Measurements from ENCODE around the gene SIX5.

The SIX5 gene

DNA sequence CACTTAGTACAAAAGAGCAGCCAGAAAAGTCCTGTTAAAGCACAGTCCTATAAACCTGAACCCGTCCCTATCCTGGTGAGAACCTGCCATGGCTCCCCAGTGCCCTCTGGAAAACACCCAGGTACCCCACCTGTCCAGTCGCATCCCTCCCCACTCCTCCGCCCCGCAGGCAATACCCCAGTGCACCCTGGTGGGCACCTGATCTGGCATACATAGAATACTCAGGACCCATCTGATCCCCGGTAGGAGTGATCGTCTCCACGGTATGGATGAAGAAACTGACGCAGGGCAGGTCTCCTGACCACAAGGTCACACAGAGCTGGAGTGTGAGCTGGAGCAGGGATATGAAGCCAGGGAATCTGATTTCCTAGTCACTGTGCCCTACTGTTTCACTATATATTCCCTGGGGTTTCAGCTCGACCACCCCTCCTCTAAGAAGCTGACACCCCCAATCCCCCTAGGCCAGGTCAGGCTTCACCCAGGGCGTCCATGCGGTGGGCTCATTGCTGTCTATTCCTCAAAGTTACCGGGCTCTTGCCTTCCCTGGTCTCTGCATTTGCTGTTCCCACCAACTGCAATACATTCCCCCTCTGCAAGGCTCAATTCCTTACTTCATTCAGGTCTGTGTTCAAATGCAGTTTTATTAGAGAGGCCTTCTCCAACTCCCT is 50.9 kb downstream of the SIX5 start:
- DNase-seq (ENCODE audit: extremely low read depth, low read depth), result no peak
- H3K4me3 ChIP-seq (replicated peaks; ENCODE audit: low read depth, low read length), result peak overlapping the region; percentile 83
- TF ChIP-seq, protein P1, sequence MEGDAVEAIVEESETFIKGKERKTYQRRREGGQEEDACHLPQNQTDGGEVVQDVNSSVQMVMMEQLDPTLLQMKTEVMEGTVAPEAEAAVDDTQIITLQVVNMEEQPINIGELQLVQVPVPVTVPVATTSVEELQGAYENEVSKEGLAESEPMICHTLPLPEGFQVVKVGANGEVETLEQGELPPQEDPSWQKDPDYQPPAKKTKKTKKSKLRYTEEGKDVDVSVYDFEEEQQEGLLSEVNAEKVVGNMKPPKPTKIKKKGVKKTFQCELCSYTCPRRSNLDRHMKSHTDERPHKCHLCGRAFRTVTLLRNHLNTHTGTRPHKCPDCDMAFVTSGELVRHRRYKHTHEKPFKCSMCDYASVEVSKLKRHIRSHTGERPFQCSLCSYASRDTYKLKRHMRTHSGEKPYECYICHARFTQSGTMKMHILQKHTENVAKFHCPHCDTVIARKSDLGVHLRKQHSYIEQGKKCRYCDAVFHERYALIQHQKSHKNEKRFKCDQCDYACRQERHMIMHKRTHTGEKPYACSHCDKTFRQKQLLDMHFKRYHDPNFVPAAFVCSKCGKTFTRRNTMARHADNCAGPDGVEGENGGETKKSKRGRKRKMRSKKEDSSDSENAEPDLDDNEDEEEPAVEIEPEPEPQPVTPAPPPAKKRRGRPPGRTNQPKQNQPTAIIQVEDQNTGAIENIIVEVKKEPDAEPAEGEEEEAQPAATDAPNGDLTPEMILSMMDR (IDR thresholded peaks at IDR 0.05; ENCODE audit: low read depth, low read length, missing control alignments), result no peak

DNA sequence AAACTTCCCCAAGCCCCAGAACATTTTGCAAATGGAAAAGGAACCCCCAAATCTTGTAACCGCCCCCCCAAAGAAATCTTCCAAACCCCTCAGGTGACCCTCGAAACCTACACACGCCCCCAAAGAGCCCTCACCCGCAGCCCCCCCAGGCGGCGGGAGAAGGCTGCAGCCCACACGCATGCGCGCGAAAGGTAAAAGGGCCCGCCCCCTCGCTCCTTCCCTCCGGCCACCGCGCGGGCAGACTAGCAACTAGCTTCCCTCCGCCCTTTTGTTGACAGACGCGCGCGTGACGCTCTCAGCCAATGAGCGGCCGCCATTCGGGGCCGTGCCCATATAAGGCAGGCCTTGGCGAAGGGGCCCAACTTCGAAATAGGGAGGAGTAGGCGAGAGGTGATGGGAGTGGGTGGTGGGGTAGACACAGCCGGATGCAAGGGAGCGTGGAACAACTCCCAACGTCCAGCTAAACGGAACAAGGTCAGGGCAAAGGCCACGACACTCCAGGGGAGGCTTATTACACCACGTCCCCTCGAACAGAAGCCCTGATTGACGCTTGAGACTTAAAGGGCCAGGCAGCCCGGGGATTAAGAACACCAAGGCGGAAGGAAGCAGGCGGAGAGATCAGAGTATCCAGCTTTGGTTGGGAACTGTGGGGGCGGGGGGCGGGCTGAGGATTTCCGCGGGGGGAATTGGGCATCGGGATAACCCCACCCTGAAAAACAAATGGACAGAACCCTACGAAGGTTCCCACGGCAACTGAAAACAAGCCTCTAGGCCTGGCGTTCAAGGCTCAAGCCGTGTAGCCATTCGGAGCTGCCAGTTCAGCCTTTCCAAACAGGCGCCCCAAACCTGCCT is 51.7 kb downstream of the SIX5 start:
- TF ChIP-seq, protein P1 (IDR thresholded peaks at IDR 0.05; ENCODE audit: low read depth, low read length, missing control alignments), result no peak
- H3K4me3 ChIP-seq (replicated peaks; ENCODE audit: low read depth, low read length), result peak overlapping the region; percentile 83
- DNase-seq (ENCODE audit: extremely low read depth, low read depth), result peak; percentile 97

DNA sequence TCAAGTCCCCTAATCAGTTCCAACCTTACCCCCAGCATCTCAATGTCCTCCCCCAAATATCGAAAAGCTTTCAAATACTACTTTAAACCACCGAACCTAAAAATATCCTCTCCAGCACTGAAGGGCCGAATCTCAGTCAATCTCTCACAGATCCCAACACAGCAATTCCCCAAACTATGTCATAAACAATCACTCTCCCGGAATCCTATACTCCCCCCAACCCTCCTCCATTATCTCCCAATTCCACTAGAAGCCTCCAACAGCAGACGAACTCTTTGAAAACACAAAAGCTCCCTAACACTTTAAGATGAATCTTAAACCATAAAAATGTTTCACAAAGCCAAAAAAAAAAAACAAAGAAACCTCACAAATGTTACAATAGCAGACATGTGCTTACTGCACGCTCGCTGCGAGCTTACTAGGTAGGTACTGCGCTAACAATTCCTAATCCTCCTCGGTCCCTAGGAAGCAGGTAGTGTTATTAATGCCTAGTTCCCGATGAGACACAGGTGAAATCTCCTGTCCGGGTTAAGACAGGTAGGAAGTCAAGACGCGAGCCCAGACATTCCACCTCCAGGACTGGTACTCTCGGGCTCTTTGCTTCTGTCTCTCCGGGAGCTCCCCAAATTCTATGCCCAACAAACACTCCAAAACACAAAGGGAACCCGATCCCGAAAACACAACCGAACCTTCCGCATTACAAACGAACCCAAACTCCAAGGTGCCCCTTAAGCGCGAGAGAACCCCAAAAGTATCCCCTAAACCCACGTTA is 52.5 kb downstream of the SIX5 start:
- no peak for DNase-seq (ENCODE audit: extremely low read depth, low read depth)
- peak overlapping the region; percentile 83 for H3K4me3 ChIP-seq (replicated peaks; ENCODE audit: low read depth, low read length)
- TF ChIP-seq, protein P1 (IDR thresholded peaks at IDR 0.05; ENCODE audit: low read depth, low read length, missing control alignments), result no peak

DNA sequence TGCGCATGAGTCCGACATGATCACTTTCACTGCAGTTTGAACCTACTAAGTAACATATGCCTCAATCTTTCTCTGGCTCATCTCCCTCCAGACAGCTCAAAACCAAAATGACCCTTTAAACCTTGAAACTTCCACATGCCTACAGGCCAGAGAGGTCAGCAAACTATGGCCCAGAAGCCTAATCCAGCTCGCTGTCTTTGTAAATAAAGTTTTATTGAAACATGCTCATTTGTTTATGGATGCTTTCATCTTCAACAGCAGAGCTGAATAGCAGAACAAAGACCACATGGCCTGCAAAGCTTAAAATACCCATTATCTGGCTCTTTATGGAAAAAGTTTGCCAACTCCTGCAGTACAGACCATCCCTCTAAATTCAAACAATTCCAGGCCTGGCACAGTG is 53.9 kb downstream of the SIX5 start:
- TF ChIP-seq, protein P1 (IDR thresholded peaks at IDR 0.05; ENCODE audit: low read depth, low read length, missing control alignments), result no peak
- no peak for DNase-seq (ENCODE audit: extremely low read depth, low read depth)
- H3K4me3 ChIP-seq (replicated peaks; ENCODE audit: low read depth, low read length), result no peak overlapping the region
